GM21390 (cell line): ENCODE data around the gene AGO4.

Experiments used
- ATAC-seq: cut with Tn5 transposase; IDR thresholded peaks from one replicate; pipeline ENCODE4 v1.9.1; 2021; ENCODE audit not compliant: unreplicated experiment

AGO4 gene

DNA sequence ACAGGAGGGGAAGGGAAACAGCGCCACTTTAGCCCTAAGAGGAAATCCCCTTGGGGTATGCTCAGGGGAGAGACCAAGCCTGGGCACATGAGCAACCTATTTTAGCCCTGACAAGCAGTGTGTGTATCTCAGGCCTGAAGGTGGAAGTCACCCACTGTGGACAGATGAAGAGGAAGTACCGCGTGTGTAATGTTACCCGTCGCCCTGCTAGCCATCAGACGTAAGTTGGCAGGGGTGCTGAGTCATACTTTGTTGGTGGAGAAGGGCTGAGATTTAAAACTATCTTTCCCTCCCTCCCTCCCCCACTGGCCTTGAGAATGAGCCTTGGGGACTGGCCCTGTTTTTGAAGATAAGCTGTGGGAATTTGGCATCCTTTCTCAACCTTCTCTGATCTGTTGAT is 86.4 kb downstream of the AGO4 start:
- ATAC-seq, result peak; percentile 60

- no peak for ATAC-seq
These were observed 86.8 kb downstream of the AGO4 start for GRCh38 chr1:35894656-35895055.

- ATAC-seq, result no peak
These were observed 92.1 kb downstream of the AGO4 start for GRCh38 chr1:35899941-35900340.

- no peak for ATAC-seq
These were observed 93.4 kb downstream of the AGO4 start for GRCh38 chr1:35901235-35901634.

GRCh38 chr1:35902671-35903070 is 94.9 kb downstream of the AGO4 start:
- no peak for ATAC-seq
